Nephron (organoid): Measurements from ENCODE around the gene SLC6A1.

Source experiments
- H3K27ac Mint-ChIP-seq, 3 experiments: 2 replicates each; pipeline ENCODE4 v1.8.0; 2020; ENCODE audit warnings: mixed read lengths in 3 of 3, mild to moderate bottlenecking in 2 of 3, moderate library complexity in 1 of 3
- H3K27me3 Mint-ChIP-seq: 2 replicates; pipeline ENCODE4 v1.8.0; 2021; ENCODE audit warnings: low read depth, mild to moderate bottlenecking, moderate library complexity, mixed read lengths
- H3K36me3 Mint-ChIP-seq: 2 replicates; pipeline ENCODE4 v1.8.0; 2020; ENCODE audit warnings: low read depth, mixed read lengths
- H3K4me1 Mint-ChIP-seq: 2 replicates; pipeline ENCODE4 v1.8.0; 2020; ENCODE audit warnings: mixed read lengths
- H3K4me3 Mint-ChIP-seq, 3 experiments: 2 replicates each; pipeline ENCODE4 v1.8.0; 2020; ENCODE audit warnings: mild to moderate bottlenecking in 3 of 3, mixed read lengths in 3 of 3, moderate library complexity in 2 of 3
- H3K9me3 Mint-ChIP-seq: 2 replicates; pipeline ENCODE4 v1.8.0; 2020; ENCODE audit warnings: mixed read lengths
- TF ChIP-seq, protein P1 (sequence below), 3 experiments: fragments of 200-600 bp; sonication (generic); IDR thresholded peaks; one replicate each; pipeline ENCODE4 v1.5.0; 2021; ENCODE audit warnings: antibody characterized with exemption in 3 of 3; ENCODE audit not compliant: unreplicated experiment in 3 of 3

SLC6A1 gene

DNA sequence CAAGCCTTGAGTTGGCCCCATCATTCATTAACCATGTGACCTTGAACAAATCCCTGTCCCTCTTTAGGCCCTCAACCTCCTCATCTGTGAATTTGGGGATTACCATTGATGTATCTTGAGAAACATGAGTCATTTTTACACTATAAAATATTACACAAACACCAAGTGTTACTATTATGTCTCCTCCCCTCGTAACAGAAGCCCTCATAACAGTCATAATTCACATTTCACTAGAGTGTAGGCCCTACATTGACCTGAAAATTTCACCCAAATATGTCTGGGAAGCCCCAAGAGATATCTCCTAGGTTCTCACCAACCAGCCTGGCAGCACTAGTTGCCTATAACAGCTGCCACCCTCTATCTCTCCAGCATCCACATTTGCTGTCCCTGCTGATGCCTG is 15.8 kb upstream of the SLC6A1 start:
- H3K36me3 Mint-ChIP-seq = no peaks in the 10 kb centered on the region
- H3K9me3 Mint-ChIP-seq = no peaks in the 10 kb centered on the region
- no peak overlapping the region for H3K27ac Mint-ChIP-seq
- H3K27me3 Mint-ChIP-seq = peaks cover 79% of the 10 kb centered on the region
- H3K4me3 Mint-ChIP-seq = no peak overlapping the region
- TF ChIP-seq, protein P1, sequence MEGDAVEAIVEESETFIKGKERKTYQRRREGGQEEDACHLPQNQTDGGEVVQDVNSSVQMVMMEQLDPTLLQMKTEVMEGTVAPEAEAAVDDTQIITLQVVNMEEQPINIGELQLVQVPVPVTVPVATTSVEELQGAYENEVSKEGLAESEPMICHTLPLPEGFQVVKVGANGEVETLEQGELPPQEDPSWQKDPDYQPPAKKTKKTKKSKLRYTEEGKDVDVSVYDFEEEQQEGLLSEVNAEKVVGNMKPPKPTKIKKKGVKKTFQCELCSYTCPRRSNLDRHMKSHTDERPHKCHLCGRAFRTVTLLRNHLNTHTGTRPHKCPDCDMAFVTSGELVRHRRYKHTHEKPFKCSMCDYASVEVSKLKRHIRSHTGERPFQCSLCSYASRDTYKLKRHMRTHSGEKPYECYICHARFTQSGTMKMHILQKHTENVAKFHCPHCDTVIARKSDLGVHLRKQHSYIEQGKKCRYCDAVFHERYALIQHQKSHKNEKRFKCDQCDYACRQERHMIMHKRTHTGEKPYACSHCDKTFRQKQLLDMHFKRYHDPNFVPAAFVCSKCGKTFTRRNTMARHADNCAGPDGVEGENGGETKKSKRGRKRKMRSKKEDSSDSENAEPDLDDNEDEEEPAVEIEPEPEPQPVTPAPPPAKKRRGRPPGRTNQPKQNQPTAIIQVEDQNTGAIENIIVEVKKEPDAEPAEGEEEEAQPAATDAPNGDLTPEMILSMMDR (IDR thresholded peaks at IDR 0.05; ENCODE audit: unreplicated experiment in 3 of 3) = no peak
- H3K4me1 Mint-ChIP-seq = peaks cover 21% of the 10 kb centered on the region

DNA sequence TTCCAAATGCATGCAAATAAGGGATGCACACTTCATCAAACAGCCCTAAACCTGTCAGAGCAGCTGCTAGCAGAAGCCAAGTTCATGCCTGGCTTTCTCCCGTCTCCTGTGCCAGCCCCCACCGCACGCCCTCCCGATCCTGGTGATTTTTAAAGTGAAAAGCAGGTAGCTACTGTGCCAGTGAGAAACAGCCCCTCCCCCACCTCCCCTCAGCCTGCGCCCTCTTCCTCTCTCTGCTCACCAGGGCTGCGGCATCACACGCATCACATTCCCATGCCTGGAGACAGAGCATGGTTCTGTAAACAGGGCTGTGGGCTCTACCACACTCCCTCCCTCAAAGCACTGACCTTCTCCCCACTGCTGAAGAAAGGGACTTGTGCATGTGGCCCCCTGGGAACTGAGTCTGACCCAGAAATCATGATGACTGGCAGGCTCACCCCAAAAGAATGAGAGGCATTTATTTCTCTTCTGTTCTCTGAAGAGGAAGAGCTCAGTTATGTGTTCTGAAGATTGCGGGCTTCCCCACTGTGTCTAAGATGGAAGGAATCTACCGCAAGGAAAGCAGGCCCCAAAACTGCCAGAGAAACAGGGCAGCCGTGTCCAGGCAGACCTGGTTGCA is 14.5 kb upstream of the SLC6A1 start:
- Mint-ChIP-seq H3K36me3 (no peaks in the 10 kb centered on the region), H3K9me3 (no peaks in the 10 kb centered on the region), H3K27me3 (peaks cover 79% of the 10 kb centered on the region), H3K4me3 (no peak overlapping the region), H3K27ac (no peak overlapping the region), H3K4me1 (peaks cover 21% of the 10 kb centered on the region)
- TF ChIP-seq, protein P1 (IDR thresholded peaks at IDR 0.05; ENCODE audit: unreplicated experiment in 3 of 3) = no peak

DNA sequence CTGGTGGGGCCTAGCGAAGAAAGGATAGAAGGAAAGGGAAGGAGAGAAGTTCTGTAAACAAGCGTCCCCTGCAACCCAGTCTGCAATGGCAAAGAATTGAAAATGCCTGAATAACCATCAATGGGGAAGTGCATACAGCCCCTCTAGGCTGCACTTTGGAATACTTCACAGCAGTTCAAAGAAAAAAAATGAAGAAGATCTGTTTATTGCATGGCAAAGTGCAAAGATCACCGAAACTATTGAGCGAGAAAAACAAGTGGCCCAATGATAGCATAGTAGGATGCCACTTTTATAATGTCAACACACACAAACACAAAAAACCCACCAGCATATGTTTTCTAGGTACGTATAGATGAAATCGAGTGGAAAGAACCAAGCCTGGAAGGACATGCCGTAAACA is 13.6 kb upstream of the SLC6A1 start:
- TF ChIP-seq, protein P1 (IDR thresholded peaks at IDR 0.05; ENCODE audit: unreplicated experiment in 3 of 3) = no peak

DNA sequence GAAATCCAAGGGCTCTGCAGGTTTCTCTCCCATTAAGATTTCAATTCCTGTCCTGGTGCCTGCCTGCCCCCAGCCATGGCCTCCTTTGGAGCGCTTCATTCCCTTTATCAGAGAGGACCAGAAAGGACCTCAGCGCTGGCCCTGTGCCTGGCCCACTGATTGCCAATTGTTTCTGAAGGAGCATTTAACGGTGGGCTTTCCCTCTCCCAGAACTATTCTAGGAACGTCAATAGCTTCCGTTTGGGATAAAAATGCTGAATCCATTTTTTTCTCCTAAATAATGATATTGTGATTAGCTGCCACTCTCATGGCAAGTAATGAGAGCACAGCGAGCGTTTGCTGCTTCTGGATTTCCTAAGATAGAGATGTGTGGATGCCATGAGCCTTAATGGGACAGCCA is 12.2 kb upstream of the SLC6A1 start:
- TF ChIP-seq, protein P1 (IDR thresholded peaks at IDR 0.05; ENCODE audit: unreplicated experiment in 3 of 3) = no peak
- H3K27me3 Mint-ChIP-seq = peaks cover 71% of the 10 kb centered on the region
- no peaks in the 10 kb centered on the region for H3K36me3 Mint-ChIP-seq
- peaks cover 18% of the 10 kb centered on the region for H3K4me1 Mint-ChIP-seq
- no peak overlapping the region for H3K4me3 Mint-ChIP-seq
- H3K27ac Mint-ChIP-seq = no peak overlapping the region
- H3K9me3 Mint-ChIP-seq = no peaks in the 10 kb centered on the region

More for the DNA sequence above, 13.6 kb upstream of the SLC6A1 start:
- Mint-ChIP-seq H3K4me3 (no peak overlapping the region), H3K27me3 (peaks cover 74% of the 10 kb centered on the region), H3K9me3 (no peaks in the 10 kb centered on the region), H3K4me1 (peaks cover 21% of the 10 kb centered on the region), H3K36me3 (no peaks in the 10 kb centered on the region), H3K27ac (no peak overlapping the region)

DNA sequence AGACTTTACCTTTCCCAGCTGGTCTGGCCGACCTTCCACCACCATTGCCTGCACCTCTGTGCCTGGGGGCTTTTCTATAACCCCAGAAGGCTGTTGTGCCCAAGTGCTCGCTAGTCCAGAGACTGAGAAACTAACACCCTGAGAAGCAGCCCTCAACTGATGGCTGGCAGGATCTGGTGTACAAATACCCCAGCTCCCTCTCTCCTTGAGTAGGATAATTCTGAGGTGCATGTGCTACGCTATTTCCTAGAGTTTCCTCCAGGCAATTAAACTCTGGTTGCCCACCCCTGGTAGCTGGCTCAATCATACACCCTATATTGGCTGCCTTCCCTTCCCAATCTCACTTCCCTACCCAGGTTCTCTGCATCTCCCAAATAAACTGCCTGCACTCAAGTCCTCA is 11.5 kb upstream of the SLC6A1 start:
- Mint-ChIP-seq H3K4me3 (no peak overlapping the region), H3K36me3 (no peaks in the 10 kb centered on the region), H3K9me3 (no peaks in the 10 kb centered on the region), H3K27ac (no peak overlapping the region), H3K4me1 (peaks cover 17% of the 10 kb centered on the region), H3K27me3 (peaks cover 74% of the 10 kb centered on the region)
- TF ChIP-seq, protein P1 (IDR thresholded peaks at IDR 0.05; ENCODE audit: unreplicated experiment in 3 of 3) = no peak

DNA sequence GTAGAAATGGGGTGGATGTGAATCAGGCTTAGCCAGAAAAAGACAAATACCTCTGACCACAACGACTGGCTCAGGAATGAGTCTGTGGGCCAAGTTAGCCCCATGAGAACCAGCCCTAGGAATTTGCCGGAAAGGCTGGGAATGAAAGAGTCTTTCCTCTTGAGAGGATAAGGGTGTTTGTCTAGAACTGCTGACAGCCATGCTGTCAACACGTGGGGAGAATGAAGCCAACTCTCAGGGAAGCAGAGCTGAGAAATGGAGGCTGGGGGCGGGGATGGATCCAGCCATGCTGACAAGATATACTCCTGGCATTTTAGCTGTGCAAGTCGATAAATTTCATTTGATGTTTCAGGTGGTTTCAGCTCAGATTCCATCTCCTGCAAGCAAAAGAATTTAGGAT is 10.6 kb upstream of the SLC6A1 start:
- H3K4me3 Mint-ChIP-seq = no peak overlapping the region
- peaks cover 69% of the 10 kb centered on the region for H3K27me3 Mint-ChIP-seq
- no peak overlapping the region for H3K27ac Mint-ChIP-seq
- no peaks in the 10 kb centered on the region for H3K9me3 Mint-ChIP-seq
- peaks cover 10% of the 10 kb centered on the region for H3K4me1 Mint-ChIP-seq
- no peaks in the 10 kb centered on the region for H3K36me3 Mint-ChIP-seq
- TF ChIP-seq, protein P1 (IDR thresholded peaks at IDR 0.05; ENCODE audit: unreplicated experiment in 3 of 3) = no peak
